Measurements from ENCODE around the gene CNEP1R1. TPM values are rescaled to one million over a fixed set of nuclear protein-coding genes. Genes with fewer than 3 reads are reported as not detected.

Gene CNEP1R1
- total RNA-seq, 4 donors from 2014 or later, result 11.2 to 18.7 (median 14.2) TPM

- peaks cover 34 to 88% (median 72%) of the 10 kb centered on the region in 4 donors for H3K36me3 ChIP-seq
- peaks cover 0 to 2% (median 0%) of the 10 kb centered on the region in 4 donors for H3K4me1 ChIP-seq
- intact Hi-C loops (cut with DNase I), result no loop called here
- H3K27me3 ChIP-seq, result no peaks in the 10 kb centered on the region
- no peak overlapping the region for H3K4me3 ChIP-seq
- TF ChIP-seq POLR2AphosphoS5 (IDR thresholded peaks at IDR 0.05) (no peak), POLR2A (IDR thresholded peaks at IDR 0.05; ENCODE audit: low read depth) (no peak), EP300 (IDR thresholded peaks at IDR 0.05) (no peak), CTCF (IDR thresholded peaks at IDR 0.05) (no peak)
- H3K9me3 ChIP-seq, result no peaks in the 10 kb centered on the region
- no peak overlapping the region for H3K27ac ChIP-seq (replicated peaks in 1 of 4)
- DNase-seq (ENCODE audit: extremely low spot score), result no peak
- WGBS, result 94% methylated on average over 6 of the region's 6 CpGs
Measured at GRCh38 chr16:50086176-50086575, 61.2 kb downstream of the CNEP1R1 start.

Small RNA genes within 50 kb of the gene (small RNA-seq; reads per million reads assigned to genes)
- 0 reads per million in 3 donors for gene RF00017

Other genes with a start within 250 kb of the CNEP1R1 start
- gene ZNF423, start 169.1 kb upstream of the CNEP1R1 start, total RNA-seq, result 10 to 100 TPM in 2 of 4 donors, 1 to 10 TPM in 2; 8.7 to 22.5 (median 10.3) TPM
- 10 to 100 TPM in 3 of 4 donors, 1 to 10 TPM in 1; 10.0 to 25.7 (median 12.4) TPM for gene HEATR3, start 40.7 kb downstream of the CNEP1R1 start, total RNA-seq
- gene TENT4B, start 128.1 kb downstream of the CNEP1R1 start, total RNA-seq, result 10 to 100 TPM in 3 of 4 donors, 1 to 10 TPM in 1; 9.9 to 18.3 (median 16.7) TPM
- gene ADCY7, start 241.3 kb downstream of the CNEP1R1 start, total RNA-seq, result 10 to 100 TPM; 12.3 to 17.4 (median 15.6) TPM

Measured in esophagus muscularis mucosa (tissue), 4 donors.